Naive B cell (primary cell): ENCODE results near the gene DPP6. TPM values are rescaled to one million over a fixed set of nuclear protein-coding genes. Genes with fewer than 3 reads are reported as not detected.

Experiments
- ATAC-seq, 2 donors: fragments of 150-1000 bp; cut with Tn5 transposase; 2 replicates each; pipeline ENCODE4 v1.10.0; 2021; ENCODE audit warnings: low read depth in 2 of 2, mild to moderate bottlenecking in 2 of 2, moderate library complexity in 2 of 2
- DNase-seq: peaks from one replicate; pipeline ENCODE4 v3.0.0; 2022
- H3K27ac Mint-ChIP-seq, 6 donors: one replicate each; pipeline ENCODE4 v1.8.0; 2020 to 2022; ENCODE audit warnings: mild to moderate bottlenecking in 6 of 6, mixed read lengths in 6 of 6, moderate library complexity in 5 of 6, inconsistent platforms in 2 of 6
- H3K27me3 Mint-ChIP-seq, 3 donors: one replicate each; pipeline ENCODE4 v1.8.0; 2021 to 2022; ENCODE audit warnings: mixed read lengths in 3 of 3, mild to moderate bottlenecking in 1 of 3
- H3K36me3 Mint-ChIP-seq, 2 donors: one replicate each; pipeline ENCODE4 v1.8.0; 2020 to 2022; ENCODE audit warnings: mixed read lengths in 2 of 2, inconsistent platforms in 1 of 2, mild to moderate bottlenecking in 1 of 2
- H3K4me1 Mint-ChIP-seq, 3 donors: one replicate each; pipeline ENCODE4 v1.8.0; 2020 to 2022; ENCODE audit warnings: mixed read lengths in 3 of 3, inconsistent platforms in 1 of 3, mild to moderate bottlenecking in 1 of 3, moderate library complexity in 1 of 3
- H3K4me3 Mint-ChIP-seq, 8 donors: one replicate each; pipeline ENCODE4 v1.8.0; 2020 to 2022; ENCODE audit warnings: mild to moderate bottlenecking in 8 of 8, mixed read lengths in 8 of 8, moderate library complexity in 8 of 8, inconsistent platforms in 2 of 8
- H3K9me3 Mint-ChIP-seq, 7 donors: one replicate each; pipeline ENCODE4 v1.8.0; 2020 to 2022; ENCODE audit warnings: mixed read lengths in 7 of 7, mild to moderate bottlenecking in 5 of 7, inconsistent platforms in 2 of 7, moderate library complexity in 1 of 7
- polyA plus RNA-seq, 6 donors: library from polyadenylated mRNA; unstranded; fragments of 300-500 nt; fragmentation: Illumina TruSeq; gene quantifications; one replicate each; pipeline ENCODE4 v1.2.3, GENCODE V29; 2021; ENCODE audit warnings: low read depth in 6 of 6

Gene DPP6
- polyA plus RNA-seq, 6 donors from 2014 or later: not detected

DNA sequence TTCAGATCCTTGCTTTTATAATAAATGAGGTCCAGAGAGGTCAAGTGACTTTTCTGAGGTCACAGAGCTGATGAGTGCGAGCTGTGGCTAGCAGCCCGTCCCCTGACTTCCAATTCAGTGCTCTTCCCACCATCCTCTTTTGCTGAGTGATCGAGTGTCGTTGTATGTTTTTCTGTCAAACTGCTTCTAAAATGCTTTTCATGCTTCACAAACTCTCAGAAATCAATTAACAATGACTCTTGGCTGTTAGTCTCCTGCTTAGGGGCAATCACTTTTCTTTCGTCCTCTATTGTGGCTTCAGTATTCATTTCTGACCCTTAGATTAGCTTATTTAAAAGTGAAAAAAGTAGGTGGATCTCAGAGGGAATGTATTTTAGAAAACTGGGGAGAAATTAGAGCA, 423.7 kb downstream of the DPP6 start:
- Mint-ChIP-seq H3K27ac (no peak overlapping the region), H3K4me3 (no peak overlapping the region), H3K9me3 (peaks cover 0 to 12% (median 3%) of the 10 kb centered on the region in 7 donors), H3K4me1 (no peaks in the 10 kb centered on the region), H3K36me3 (no peaks in the 10 kb centered on the region), H3K27me3 (no peaks in the 10 kb centered on the region)
- ATAC-seq: no peak
- DNase-seq: no peak

DNA sequence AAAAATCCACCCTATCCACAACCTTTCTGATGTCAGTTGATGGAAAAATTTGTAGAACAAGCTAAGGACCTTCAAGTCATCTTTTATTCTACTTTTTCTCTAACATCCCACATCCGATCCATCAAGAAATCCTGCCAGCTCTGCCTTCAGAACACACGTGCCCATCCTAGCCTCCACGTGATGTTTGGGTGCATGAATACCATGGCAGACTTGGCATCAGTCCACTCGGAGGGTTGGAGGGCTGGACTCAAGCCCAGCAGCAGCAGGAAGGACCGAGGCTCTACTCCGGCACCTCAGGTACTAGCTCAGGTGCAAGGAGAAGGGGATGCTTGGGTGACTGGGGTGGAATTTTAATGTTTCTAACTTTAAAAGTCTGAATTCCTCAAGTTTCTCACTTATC, 428.6 kb downstream of the DPP6 start:
- H3K4me1 Mint-ChIP-seq: no peaks in the 10 kb centered on the region
- H3K36me3 Mint-ChIP-seq: no peaks in the 10 kb centered on the region
- H3K27ac Mint-ChIP-seq: no peak overlapping the region
- no peak overlapping the region for H3K4me3 Mint-ChIP-seq
- DNase-seq: no peak
- ATAC-seq: no peak
- peaks cover 0 to 12% (median 3%) of the 10 kb centered on the region in 7 donors for H3K9me3 Mint-ChIP-seq
- H3K27me3 Mint-ChIP-seq: no peaks in the 10 kb centered on the region

DNA sequence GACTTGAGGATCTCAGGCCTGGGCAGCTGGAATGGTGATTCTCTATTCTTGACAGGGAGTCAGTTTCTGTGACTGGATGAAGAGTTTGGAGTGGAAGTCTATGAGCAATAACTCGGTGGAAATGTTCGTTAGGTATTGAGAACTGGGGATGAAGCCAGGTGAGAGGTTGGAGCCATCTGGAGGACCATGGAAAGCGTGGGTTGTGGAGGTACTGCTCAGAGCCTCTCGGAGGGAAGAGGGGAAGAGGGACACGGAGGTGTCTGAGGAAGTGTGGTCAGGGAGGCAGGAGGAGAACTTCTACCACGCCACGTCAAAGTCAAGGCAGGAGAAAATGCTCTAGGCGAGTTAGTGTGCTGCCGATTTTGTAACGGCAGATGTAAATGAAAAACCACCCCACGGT, 430.7 kb downstream of the DPP6 start:
- ATAC-seq (no peak), DNase-seq (no peak)
- Mint-ChIP-seq H3K36me3 (no peaks in the 10 kb centered on the region), H3K4me1 (no peaks in the 10 kb centered on the region), H3K4me3 (no peak overlapping the region), H3K27ac (no peak overlapping the region), H3K9me3 (peaks cover 1 to 13% (median 9%) of the 10 kb centered on the region in 7 donors), H3K27me3 (no peaks in the 10 kb centered on the region)

DNA sequence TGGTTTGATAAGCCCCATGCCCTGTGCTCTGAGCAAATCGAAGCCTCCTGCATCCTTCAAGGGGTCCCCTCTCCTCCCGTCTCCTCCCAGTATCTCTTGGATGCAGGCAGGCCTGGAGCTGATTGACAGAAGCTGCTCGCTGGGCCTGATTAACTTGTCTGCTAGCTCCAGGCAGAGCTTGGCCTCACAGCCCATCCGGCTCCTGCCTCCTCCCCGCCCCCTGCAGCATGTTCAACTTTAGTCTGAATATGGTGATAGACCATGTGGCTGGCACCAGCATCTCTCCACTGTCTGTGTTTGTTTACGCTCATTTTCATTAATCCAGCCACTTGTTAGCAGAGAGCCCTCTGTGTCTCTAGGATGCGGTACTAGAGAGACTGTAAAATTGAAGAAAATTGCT, 432.2 kb downstream of the DPP6 start:
- Mint-ChIP-seq H3K36me3 (no peaks in the 10 kb centered on the region), H3K4me3 (no peak overlapping the region), H3K27ac (no peak overlapping the region), H3K4me1 (no peaks in the 10 kb centered on the region), H3K9me3 (peaks cover 0 to 16% (median 9%) of the 10 kb centered on the region in 7 donors), H3K27me3 (no peaks in the 10 kb centered on the region)
- ATAC-seq (no peak), DNase-seq (no peak)

DNA sequence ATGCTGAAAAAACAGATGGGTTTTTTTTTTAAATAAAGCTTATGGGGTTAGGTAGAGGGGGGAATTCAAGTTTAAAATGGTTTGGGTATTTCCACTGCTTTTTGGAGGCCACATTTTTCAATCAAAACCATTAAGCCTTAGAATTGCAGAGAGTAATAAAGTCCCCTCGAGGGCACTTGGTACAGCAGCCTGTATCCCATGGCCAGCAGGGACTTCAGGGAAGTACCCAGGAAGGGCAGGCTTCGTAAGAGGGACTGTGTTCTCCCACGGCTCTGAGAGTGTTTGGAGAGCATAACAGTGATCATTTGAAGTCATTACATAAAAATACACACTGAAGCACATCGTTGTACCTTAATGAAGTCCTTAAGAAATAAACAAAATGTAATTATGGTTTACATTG, 432.7 kb downstream of the DPP6 start:
- no peaks in the 10 kb centered on the region for H3K36me3 Mint-ChIP-seq
- H3K4me3 Mint-ChIP-seq: no peak overlapping the region
- peaks cover 0 to 16% (median 9%) of the 10 kb centered on the region in 7 donors for H3K9me3 Mint-ChIP-seq
- ATAC-seq: no peak
- DNase-seq: no peak
- no peaks in the 10 kb centered on the region for H3K27me3 Mint-ChIP-seq
- H3K4me1 Mint-ChIP-seq: no peaks in the 10 kb centered on the region
- H3K27ac Mint-ChIP-seq: no peak overlapping the region

DNA sequence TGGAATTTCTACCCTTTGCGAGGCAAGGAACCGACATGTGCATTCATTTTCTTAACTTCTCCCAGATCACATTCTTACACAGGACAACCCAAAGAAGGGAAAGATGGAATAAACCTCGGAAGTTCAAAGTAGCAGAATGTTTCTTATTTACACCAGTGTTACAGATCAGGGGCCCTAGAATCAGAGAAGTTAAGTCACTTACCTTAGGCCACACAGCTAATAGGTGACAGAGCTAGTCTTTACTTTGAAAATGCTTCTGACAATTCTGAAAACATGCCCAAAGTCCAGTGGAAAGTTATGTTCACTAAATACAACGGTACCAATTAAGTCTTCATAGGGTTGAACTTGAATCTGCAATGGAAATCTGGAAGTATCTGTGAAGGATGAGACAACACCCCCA, 437.7 kb downstream of the DPP6 start:
- Mint-ChIP-seq H3K36me3 (no peaks in the 10 kb centered on the region), H3K4me3 (no peak overlapping the region), H3K9me3 (peaks cover 0 to 18% (median 12%) of the 10 kb centered on the region in 7 donors), H3K27me3 (no peaks in the 10 kb centered on the region), H3K27ac (no peak overlapping the region), H3K4me1 (no peaks in the 10 kb centered on the region)
- DNase-seq (no peak), ATAC-seq (no peak)

DNA sequence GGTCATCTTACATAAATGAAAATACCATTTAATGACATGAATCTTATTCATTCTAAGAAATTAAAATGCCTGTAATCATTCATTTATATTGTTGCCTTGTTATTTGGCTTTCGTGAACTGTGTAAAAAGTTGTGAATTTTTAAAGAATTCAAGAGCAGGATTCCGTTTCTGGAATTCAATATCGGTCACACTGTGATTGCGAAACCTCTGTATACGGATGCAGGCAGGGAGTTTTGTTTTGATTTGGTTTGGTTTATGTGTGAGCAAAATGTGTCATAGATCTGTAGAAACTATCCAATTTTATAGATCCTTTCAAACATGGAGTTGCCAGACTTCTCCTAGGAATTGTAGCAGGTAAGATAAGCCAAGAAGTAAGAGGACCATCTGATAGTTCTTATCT, 441.4 kb downstream of the DPP6 start:
- Mint-ChIP-seq H3K4me3 (no peak overlapping the region), H3K27me3 (no peaks in the 10 kb centered on the region), H3K36me3 (no peaks in the 10 kb centered on the region), H3K9me3 (peaks cover 0 to 12% (median 3%) of the 10 kb centered on the region in 7 donors), H3K4me1 (no peaks in the 10 kb centered on the region), H3K27ac (no peak overlapping the region)
- no peak for ATAC-seq
- no peak for DNase-seq

DNA sequence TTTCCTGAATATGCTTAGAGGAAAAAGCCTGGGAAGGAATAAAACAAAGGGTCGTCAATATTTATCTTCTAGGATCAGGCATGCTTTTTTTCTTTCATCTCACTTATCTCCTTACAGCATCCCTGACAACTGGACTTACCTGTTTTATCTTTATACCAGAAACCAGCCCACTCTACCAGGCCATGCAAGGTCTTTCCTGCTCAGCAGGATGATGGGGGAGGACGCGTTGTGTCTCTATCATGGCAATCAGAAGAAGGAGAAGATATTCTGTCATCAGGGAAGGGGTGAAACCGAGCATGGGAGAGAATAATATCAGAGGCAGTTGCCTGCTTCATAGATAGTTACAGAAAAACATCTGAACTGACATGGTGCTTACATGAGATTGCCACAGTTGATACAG, 445.6 kb downstream of the DPP6 start:
- no peak for DNase-seq
- Mint-ChIP-seq H3K27ac (no peak overlapping the region), H3K36me3 (peaks cover 0 to 9% of the 10 kb centered on the region in 2 donors), H3K27me3 (no peaks in the 10 kb centered on the region), H3K4me1 (no peaks in the 10 kb centered on the region), H3K4me3 (no peak overlapping the region), H3K9me3 (peaks cover 7 to 31% (median 19%) of the 10 kb centered on the region in 7 donors)
- ATAC-seq: no peak

DNA sequence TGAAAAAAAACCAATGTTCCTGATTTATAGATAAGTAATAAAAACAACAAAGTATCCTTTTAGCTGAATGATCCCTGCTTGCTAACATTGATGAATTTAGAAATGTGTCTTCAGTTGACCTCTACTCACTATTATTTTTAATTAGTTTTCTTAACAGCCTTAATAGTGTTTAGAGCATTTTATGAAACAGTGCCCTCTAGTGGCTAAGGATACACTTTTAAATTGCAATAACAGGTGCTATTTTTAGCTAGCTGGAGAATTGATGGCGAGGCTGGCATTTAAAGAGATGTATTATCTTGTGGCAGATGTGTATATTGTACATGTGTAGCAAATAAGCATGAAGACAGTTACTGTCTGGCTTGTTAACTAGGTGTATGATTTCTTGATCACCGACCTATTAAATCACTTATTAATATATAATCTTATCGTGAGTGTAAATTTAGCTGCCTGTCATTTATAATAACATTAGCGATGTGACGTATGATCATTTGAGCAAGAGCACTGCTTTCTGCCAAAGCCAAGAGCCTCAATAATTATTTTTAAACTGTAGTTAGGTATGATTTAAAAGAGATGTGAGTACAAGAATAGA, 451.9 kb downstream of the DPP6 start:
- H3K36me3 Mint-ChIP-seq: peaks cover 0 to 9% of the 10 kb centered on the region in 2 donors

DNA sequence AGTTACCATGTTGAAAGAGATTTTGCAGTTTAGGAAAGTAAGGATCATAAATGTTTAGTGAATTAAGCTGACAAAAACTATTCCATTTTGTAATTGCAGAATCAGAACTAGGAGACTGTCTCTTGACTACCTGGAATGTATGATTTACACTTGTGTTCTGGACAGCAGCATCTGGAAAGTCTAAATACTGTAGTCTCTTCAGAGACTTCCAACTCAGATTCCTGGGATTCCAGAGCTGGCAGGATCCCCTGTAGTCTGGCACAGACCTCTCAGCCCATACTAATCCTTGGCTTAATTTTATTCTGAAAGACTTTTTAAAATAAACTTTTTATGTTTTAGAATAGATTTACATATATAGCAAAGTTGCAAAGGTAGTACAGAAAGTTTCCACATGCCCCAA, 452.7 kb downstream of the DPP6 start:
- no peak overlapping the region for H3K4me3 Mint-ChIP-seq
- ATAC-seq (no peak), DNase-seq (no peak)
- no peak overlapping the region for H3K27ac Mint-ChIP-seq
- no peaks in the 10 kb centered on the region for H3K27me3 Mint-ChIP-seq
- H3K4me1 Mint-ChIP-seq: no peaks in the 10 kb centered on the region
- peaks cover 2 to 29% (median 13%) of the 10 kb centered on the region in 7 donors for H3K9me3 Mint-ChIP-seq
- peaks cover 0 to 9% of the 10 kb centered on the region in 2 donors for H3K36me3 Mint-ChIP-seq

More for the DNA sequence above, 451.9 kb downstream of the DPP6 start:
- Mint-ChIP-seq H3K4me1 (no peaks in the 10 kb centered on the region), H3K4me3 (no peak overlapping the region), H3K27me3 (no peaks in the 10 kb centered on the region), H3K27ac (no peak overlapping the region), H3K9me3 (peaks cover 2 to 31% (median 11%) of the 10 kb centered on the region in 7 donors)
- DNase-seq: no peak
- ATAC-seq: no peak

DNA sequence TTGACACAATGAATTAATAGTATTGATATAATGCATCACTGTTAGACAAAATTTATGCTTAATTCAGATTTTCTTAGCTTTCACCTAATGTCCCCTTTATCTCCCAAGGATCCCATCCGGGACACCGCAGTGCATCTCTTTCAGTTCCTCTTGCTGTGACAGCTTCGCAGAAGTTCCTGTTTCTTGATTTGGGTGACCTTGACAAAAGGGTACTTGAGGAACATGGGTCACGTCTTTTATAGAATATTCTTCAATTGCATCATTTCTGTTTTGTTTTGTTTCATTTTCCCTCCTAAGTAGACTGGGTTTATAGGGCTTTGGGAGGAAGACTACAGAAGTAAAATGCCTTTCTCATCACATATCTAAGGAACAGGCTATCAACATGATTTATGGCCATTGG, 453.2 kb downstream of the DPP6 start:
- Mint-ChIP-seq H3K4me3 (no peak overlapping the region), H3K27me3 (no peaks in the 10 kb centered on the region), H3K27ac (peak overlapping the region in 1 of 6 donors; percentile 4), H3K9me3 (peaks cover 2 to 25% (median 11%) of the 10 kb centered on the region in 7 donors), H3K36me3 (peaks cover 0 to 8% of the 10 kb centered on the region in 2 donors), H3K4me1 (no peaks in the 10 kb centered on the region)
- no peak for ATAC-seq
- DNase-seq: no peak

DNA sequence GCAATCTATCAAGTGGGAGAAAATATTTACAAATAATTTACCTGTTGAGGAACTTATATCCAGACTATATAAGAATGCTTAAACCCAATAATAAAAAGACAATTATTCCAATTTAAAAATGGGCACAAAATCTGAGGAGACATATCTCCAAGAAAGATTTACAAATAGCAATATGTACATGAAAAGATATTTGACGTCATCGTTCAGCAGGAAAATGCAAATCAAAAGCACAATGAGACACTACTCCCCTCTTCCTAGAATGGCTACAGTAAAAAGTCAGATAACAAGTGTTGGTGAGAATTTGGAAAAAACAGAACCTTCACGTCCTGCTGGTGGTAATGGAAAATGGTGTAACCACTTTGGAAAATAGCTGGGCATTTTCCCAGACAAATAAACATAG, 457.0 kb downstream of the DPP6 start:
- DNase-seq: no peak
- peaks cover 0 to 8% (median 2%) of the 10 kb centered on the region in 7 donors for H3K9me3 Mint-ChIP-seq
- H3K36me3 Mint-ChIP-seq: no peaks in the 10 kb centered on the region
- no peak overlapping the region for H3K4me3 Mint-ChIP-seq
- H3K27ac Mint-ChIP-seq: no peak overlapping the region
- H3K27me3 Mint-ChIP-seq: no peaks in the 10 kb centered on the region
- no peaks in the 10 kb centered on the region for H3K4me1 Mint-ChIP-seq
- ATAC-seq: no peak

DNA sequence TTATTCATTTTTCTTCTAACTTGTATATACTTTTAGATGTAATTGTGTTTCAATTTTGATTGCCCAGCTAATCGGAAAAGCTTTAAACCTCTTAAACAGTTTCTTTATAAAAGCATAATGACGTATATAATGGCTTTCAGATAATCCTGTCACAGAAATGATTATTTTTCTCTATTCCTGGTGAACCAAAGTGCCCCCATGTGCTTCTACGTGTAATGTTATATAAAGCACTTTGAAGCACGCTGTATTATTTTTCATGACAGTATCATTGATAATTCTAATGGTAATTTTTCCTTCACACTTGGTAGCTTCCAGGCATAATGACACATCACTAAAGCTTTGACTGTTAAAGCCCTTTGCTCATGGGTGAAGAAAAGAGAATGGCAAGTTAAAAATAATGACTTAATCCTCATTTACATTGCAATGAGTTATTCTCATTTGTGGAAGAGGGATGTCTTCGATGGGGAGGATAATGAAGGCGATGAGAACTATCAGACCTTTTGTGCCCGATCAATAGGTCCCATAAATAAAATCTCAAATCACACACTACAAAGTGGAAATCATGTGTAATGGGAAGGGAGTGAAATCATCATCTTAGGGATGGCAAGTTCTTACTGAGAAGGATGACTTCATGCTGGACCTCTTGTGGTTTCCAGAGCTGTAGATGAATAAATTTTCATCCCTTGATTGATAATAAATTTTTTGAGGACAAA, 460.1 kb downstream of the DPP6 start:
- H3K27me3 Mint-ChIP-seq: no peaks in the 10 kb centered on the region
- ATAC-seq: no peak

DNA sequence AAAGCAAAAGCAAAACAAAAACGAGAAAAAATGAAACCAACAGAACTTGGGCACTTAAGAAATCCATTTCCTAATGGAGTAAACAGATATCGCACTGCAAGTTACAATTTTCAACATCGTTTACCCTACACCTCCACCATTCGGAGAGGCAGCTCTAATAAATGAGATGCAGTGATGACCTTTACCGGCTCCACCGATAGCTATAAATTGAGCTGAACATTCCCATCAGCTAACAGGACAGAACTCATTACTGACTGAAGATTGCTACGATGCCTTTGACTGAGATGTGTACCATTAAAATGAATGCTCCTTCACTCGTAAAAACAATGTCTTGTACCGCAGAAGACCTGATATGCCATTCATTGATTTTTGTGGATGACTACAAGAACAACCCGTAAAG, 465.6 kb downstream of the DPP6 start:
- Mint-ChIP-seq H3K9me3 (peaks cover 3 to 18% (median 8%) of the 10 kb centered on the region in 7 donors), H3K4me1 (no peaks in the 10 kb centered on the region), H3K36me3 (no peaks in the 10 kb centered on the region), H3K27me3 (no peaks in the 10 kb centered on the region), H3K4me3 (no peak overlapping the region), H3K27ac (no peak overlapping the region)
- DNase-seq (no peak), ATAC-seq (no peak)

More for the DNA sequence above, 460.1 kb downstream of the DPP6 start:
- no peak for DNase-seq
- no peaks in the 10 kb centered on the region for H3K36me3 Mint-ChIP-seq
- H3K27ac Mint-ChIP-seq: no peak overlapping the region
- no peak overlapping the region for H3K4me3 Mint-ChIP-seq
- H3K9me3 Mint-ChIP-seq: peaks cover 2 to 15% (median 6%) of the 10 kb centered on the region in 7 donors
- no peaks in the 10 kb centered on the region for H3K4me1 Mint-ChIP-seq
